ENCODE results near the gene PRND.
A peak's percentile ranks its signal among the peaks of the same experiment; 100 is the strongest.
"Not testable (repeated sequence)": the region's sequence is repeated elsewhere in the genome, so short reads cannot be mapped to it uniquely, and the experiment has no call there.

Gene PRND

GRCh38 chr20:4708856-4709255 is 12.9 kb upstream of the PRND start:
- no peak for DNase-seq (ENCODE audit: low read depth in 2 of 2)

- DNase-seq (ENCODE audit: low read depth in 2 of 2), result no peak
Measured at GRCh38 chr20:4709261-4710105, 12.2 kb upstream of the PRND start.

DNA sequence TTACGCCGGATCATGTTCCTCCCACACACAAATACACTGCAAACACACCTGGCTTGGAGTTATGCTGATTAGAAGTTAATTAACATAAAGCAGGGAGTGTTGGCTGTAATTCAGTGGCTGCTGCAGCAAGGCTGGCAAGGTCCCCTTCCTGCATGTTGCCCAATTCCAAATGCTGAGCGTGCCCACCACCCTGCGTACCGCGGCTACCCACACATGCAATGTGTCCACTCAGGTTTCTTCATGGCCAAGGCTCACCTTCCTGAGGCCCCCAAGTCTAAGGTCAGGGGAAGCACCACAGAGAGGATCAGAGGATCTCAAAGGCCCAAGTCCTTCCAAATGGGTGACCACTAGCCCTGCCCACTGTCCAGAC is 11.6 kb upstream of the PRND start:
- DNase-seq (ENCODE audit: low read depth in 2 of 2), result no peak

DNA sequence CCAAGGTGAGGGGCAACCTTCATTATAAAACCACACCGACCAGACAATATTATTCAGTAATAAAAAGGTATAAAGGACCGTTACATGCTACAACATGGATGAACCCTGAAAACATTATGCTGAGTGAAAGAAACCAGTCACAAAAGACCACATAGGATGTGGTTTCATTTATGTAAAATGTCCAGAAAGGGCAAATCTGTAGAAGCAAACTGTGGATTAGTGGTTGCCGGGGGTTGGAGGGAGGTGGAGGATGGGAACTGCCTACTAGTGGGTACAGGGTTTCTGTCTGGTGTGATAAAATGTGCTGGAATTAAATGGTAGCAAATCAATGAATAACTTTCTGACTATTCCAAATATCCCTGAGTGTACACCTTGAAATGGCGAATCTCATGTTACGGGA is 10.2 kb upstream of the PRND start:
- DNase-seq (ENCODE audit: low read depth in 2 of 2), result no peak

DNA sequence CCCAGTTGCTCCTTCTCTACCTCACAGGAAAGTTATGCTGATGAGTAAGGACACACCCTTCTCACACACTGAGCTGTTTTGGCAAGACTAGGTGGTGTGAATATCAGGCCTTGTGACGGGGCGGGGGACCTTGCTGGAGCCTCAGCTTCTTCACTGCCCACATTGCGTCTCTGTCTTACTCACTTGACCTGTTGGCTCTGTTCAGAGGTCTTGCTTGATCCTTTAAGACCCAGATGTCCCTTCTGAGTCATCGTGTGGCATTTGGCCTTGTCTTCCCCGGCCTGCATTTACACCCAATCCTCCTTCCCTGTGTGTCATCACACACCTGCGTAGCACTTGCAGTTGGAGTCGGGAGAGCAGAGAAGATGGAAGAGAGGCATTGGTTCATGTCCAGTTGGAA is 8.3 kb upstream of the PRND start:
- DNase-seq (ENCODE audit: low read depth in 2 of 2), result no peak

DNA sequence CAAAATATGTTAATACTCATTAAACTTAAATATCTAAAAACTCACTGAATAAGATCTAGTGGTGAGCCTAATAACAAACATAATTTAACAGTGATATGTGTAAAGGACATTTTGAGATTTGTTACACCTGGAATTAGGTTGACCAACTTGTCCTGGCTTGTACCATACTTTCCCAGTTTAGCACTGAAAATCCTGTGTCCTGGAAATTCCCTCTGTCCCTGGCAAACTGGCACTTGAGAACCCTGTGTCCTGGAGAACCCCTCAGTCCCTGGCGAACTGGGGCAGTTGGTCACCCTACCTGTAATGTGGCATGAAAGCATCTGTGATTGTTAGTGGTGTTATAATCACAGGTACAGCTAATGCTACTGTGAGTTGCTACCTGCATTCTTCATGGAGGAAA is 6.9 kb upstream of the PRND start:
- no peak for DNase-seq (ENCODE audit: low read depth in 2 of 2)

DNA sequence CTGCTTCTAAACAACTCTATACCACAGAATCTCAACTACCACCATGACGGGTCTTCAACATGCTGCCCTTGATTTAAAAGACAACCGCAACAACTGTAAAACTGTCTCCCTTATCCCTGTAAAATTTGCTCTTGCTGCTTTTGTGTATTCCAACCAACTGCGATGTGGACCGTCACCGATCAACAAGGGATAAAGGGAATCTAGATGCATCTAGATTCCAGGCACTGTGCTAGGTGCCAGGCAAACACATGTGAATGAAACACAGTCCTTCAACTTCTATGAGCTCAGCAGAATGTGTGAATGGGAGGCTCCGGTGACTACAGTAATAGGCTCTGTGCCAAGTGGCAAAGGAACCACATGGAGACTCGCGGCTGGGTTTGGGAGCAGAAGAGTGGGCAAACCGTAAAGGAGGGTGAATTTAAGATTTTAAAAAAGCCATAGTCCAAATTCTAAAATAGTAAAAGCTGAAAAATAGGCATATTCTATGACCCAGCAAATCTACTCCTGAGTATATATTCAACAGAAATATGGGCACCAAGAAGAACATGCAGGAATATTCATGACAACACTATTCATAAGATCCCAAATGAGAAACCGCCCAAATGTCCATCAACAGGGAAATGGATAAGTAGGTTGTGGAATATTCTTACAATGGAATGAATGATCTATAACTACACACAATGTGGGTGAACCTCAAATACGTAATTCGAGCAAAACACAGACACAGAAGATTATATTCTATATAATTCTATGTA is 3.7 kb upstream of the PRND start:
- DNase-seq (ENCODE audit: low read depth in 2 of 2), result no peak

DNA sequence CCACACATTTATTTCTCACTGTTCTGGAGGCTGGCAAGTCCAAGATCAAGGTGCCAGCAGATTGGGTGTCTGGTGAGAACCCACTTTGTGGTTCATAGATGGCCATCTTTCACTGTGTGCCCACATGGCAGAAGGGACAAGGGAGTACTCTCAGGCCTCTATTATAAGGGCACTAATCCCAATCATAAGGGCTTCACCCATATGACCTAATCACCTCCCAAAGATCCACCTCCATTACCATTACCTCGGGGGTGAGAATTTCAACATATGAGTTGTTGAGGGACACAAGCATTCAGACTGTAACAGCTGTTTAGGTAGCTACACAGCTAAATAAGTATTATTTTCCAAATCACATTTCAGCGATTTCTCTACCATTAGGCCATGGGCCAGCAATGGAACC is 2.5 kb upstream of the PRND start:
- no peak for DNase-seq (ENCODE audit: low read depth in 2 of 2)

DNA sequence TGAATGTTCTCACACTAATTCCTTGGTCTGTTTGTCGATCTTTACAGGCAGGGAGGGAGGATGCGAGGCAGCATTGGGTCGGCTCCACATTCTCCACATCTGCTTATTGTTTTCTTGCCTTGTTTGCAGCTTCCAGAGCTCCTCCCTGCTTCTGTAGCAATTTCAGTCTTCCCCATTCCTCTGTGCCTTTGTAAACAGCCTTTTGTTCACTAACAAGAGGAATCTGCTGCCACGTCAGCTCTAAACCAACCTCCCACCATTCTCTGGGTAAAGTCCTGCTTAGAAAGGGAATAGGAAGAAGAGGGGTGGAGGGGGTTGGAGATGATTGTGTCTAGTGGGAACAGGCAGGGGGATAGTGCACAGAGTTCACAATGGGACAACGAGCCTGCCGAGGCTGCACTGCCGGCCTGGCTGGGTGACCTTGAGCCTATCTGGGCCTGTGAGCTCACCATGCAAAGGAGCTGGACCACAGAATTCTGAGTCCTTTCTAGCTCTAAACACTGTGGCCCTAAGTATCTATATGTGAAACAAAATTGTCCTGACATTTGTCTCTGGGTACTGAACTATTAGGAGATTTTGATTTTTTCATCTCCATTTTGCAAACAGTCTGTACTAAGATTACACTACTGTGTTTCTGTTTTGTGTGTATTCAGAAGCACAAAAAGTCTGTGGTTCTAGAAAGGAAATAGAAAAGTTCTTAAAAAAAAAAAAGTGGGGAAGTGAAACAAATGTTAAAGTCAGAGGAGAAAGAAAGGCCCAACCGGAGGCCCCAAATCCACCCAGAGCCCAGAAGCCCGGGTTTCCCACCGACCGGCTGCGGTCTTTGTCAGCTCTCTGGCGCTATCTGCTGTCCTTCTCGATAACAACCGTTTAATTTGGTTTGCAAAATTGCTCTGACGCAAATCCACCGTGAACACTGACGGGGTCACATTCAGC is 1.4 kb upstream of the PRND start:
- peak; percentile 44 to 56 for DNase-seq (ENCODE audit: low read depth in 2 of 2)

DNA sequence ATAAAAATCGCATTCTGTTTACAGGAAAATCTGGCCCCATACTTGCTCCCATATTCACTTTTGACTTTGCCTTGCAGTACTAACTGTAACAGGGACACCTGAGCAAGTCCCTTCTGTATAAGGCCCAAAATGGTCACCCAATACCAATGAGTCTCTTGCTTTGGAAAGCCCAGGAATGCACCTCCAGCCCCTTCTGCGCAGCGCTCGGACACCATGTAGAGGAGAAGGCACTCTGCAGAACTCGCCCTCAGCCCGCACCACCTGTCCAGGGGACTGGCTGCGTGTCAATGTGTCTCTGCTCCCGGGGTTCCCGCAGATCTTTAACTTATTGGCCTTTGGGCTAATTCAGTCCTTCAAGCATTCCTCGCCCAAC is 746 bp upstream of the PRND start:
- DNase-seq (ENCODE audit: low read depth in 2 of 2), result no peak

DNA sequence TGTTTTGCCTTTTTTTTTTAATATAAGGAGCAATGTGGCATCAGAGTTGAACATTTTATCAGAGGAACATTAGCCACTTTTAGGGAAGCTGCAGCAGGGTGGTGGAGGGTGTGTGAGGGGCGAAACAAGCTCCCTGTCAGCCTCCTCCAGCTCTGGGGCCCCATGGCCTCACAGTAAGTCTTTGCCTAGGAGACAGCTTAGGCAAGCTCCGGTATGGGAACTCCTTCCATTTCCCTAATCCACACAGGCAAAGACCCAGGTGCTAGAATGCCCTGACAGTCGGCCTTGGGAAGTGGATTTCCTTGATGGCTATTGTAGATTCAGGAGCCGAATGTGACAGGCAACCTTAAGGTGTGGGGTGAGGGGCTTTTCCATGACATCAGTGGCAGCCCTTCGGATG is 862 bp downstream of the PRND start:
- no peak for DNase-seq (ENCODE audit: low read depth in 2 of 2)

DNA sequence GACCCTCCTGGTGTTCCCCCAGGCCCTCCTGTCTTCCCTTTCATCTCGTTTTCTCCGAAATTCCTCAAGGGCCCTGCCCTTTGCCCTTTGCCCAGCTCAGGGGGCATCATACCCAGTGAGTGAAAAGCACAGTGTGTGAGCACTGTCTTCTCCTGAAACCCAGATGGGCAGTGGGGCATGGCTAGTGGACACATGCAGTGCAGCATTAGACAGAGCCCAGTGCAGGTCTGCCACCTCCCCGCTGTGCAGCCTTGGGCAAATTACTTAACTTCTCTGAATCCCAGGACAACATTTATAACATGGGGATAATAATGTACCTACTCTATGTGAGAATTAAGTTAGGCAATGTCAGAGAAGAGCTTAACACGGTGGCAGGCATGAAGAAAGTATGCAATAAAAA is 1.3 kb downstream of the PRND start:
- no peak for DNase-seq (ENCODE audit: low read depth in 2 of 2)

- not testable (repeated sequence) for DNase-seq (ENCODE audit: low read depth in 2 of 2)
Measured at GRCh38 chr20:4723553-4723952, 1.8 kb downstream of the PRND start.

GRCh38 chr20:4724459-4725262 is 3.0 kb downstream of the PRND start:
- DNase-seq (ENCODE audit: low read depth in 2 of 2), result no peak

DNA sequence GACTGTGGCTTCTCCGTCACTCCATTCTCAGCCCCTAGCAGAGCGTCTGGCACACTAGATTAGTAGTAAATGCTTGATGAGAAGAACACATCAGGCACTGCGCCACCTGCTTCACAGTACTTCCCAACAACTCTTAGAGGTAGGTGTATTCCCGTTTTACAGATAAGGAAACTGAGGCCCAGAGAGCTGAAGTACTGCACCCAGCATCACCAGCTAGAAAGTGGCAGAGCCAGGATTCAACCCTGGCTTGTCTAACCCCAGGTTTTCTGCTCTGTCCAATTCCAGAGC is 3.5 kb downstream of the PRND start:
- DNase-seq (ENCODE audit: low read depth in 2 of 2), result no peak

DNA sequence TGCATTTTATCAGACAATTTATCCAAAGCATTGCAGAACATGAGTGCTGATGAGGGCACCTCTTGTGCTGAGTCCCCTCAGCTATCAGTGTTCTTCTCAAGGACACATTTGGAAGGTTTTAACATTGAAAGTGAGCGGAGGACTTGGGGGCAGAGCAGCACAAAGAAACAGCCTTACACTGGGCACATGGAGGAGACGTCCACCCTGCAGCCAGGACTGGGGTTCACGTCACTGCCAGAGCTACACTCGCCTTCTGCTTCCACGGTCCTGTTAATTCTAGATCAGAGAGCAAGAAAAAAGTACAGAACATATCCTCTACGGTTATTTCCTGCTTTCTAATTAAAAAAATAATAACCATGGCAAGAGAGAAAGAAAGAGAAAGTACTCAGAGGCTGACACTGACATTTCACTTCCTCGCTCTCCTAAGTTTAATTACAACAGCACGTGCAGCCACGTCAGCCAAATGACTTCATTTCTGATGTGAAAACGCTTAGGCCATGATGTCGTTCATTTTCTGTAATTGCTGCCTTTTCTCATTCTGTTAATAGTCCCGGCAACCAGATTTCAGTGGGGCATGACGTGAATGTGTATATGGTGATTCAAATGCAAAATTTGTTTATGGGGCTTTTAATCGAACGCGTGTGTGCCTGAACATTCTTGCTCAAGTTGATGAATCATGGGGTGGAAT is 5.1 kb downstream of the PRND start:
- DNase-seq (ENCODE audit: low read depth in 2 of 2), result no peak

DNA sequence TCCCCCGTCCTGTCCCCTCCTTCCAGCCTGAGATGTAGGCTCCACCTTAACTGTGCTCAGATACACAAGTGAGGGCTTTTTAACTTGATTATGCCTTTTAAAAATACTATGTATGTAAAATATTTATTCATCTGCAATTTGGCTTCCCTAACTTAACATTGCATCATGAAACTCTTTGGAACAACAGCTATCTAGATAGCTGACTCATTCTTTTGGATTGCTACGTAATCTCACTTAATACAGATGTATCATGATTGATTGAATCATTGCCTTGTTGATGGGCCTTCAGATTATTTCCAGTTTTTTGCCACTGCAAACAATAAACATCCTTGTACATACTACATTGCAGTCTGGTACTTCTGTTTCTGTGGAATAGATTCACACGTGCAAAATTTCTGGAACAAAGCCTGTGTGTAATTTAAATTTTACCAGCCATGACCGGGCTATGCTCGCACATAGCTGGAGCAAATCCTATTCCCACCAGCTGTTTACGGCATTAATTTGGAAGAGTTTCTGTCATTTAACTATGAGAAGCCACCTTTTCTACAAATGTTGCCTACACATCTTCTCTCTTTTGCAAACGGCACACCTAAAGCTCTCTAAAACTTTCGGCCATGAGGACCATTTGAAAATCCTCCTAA is 6.5 kb downstream of the PRND start:
- DNase-seq (ENCODE audit: low read depth in 2 of 2), result no peak

GRCh38 chr20:4729265-4729664 is 7.6 kb downstream of the PRND start:
- DNase-seq (ENCODE audit: low read depth in 2 of 2), result no peak

- DNase-seq (ENCODE audit: low read depth in 2 of 2), result no peak
Measured at GRCh38 chr20:4730780-4731179, 9.1 kb downstream of the PRND start.

- DNase-seq (ENCODE audit: low read depth in 2 of 2), result no peak
Measured at GRCh38 chr20:4736875-4737274, 15.2 kb downstream of the PRND start.
